ENCODE results near the gene PRKG1.

GRCh38 chr10:52226197-52226847, 1152.0 kb downstream of the PRKG1 start:
- TF ChIP-seq POLR2A (IDR thresholded peaks at IDR 0.05; ENCODE audit: low read depth, low read length), result no peak
- no peak for TF ChIP-seq CTCF (conservative IDR thresholded peaks at IDR 0.05; ENCODE audit: low read depth, low read length)
- no peak for TF ChIP-seq USF2 (IDR thresholded peaks at IDR 0.05; ENCODE audit: low read depth, low read length)
- no peak for TF ChIP-seq CEBPB (IDR thresholded peaks at IDR 0.05; ENCODE audit: low read depth, low read length)
- TF ChIP-seq RFX5 (IDR thresholded peaks at IDR 0.05; ENCODE audit: low read depth, low read length), result no peak
- TF ChIP-seq MAFK (IDR thresholded peaks at IDR 0.05; ENCODE audit: low read depth, low read length), result no peak
- no peak for TF ChIP-seq NFE2L2 (IDR thresholded peaks at IDR 0.05; ENCODE audit: low read depth, low read length)
